GM19238 (cell line): ENCODE data around the gene RAI14.

Source experiments
- DNase-seq: peaks from one replicate; pipeline ENCODE4 v3.0.0; 2011; ENCODE audit warnings: low spot score; ENCODE audit not compliant: insufficient read length

Gene RAI14

GRCh38 chr5:34639852-34640626, 16.1 kb upstream of the RAI14 start:
- DNase-seq, result no peak

GRCh38 chr5:34648039-34648839, 7.9 kb upstream of the RAI14 start:
- no peak for DNase-seq

GRCh38 chr5:34648840-34649158, 7.3 kb upstream of the RAI14 start:
- no peak for DNase-seq

- no peak for DNase-seq
These were observed 4.3 kb upstream of the RAI14 start for GRCh38 chr5:34651791-34652190.

GRCh38 chr5:34652466-34652865, 3.7 kb upstream of the RAI14 start:
- no peak for DNase-seq

- no peak for DNase-seq
These were observed 3.2 kb upstream of the RAI14 start for GRCh38 chr5:34652914-34653313.

GRCh38 chr5:34653708-34654107, 2.4 kb upstream of the RAI14 start:
- no peak for DNase-seq

- DNase-seq, result no peak
These were observed 655 bp upstream of the RAI14 start for GRCh38 chr5:34655354-34655991.

- DNase-seq, result no peak
These were observed 659 bp downstream of the RAI14 start for GRCh38 chr5:34656700-34657273.

GRCh38 chr5:34657274-34657921, 1.3 kb downstream of the RAI14 start:
- no peak for DNase-seq

GRCh38 chr5:34657988-34658387, 1.9 kb downstream of the RAI14 start:
- no peak for DNase-seq

GRCh38 chr5:34659168-34659567, 3.0 kb downstream of the RAI14 start:
- no peak for DNase-seq

- no peak for DNase-seq
These were observed 4.3 kb downstream of the RAI14 start for GRCh38 chr5:34660444-34660843.

GRCh38 chr5:34663771-34664496, 7.8 kb downstream of the RAI14 start:
- no peak for DNase-seq

GRCh38 chr5:34666392-34667080, 10.4 kb downstream of the RAI14 start:
- DNase-seq, result no peak

GRCh38 chr5:34667705-34668104, 11.6 kb downstream of the RAI14 start:
- DNase-seq, result no peak

- no peak for DNase-seq
These were observed 13.9 kb downstream of the RAI14 start for GRCh38 chr5:34669931-34670516.

GRCh38 chr5:34672196-34672595, 16.1 kb downstream of the RAI14 start:
- DNase-seq, result no peak

GRCh38 chr5:34673463-34674125, 17.5 kb downstream of the RAI14 start:
- no peak for DNase-seq
